NCI-H1436 treated with DMSO at 0.1 percent for 48 hours (cell line): Measurements from ENCODE around the gene ZNF132.
A peak's percentile ranks its signal among the peaks of the same experiment; 100 is the strongest.
"Not testable (repeated sequence)": the region's sequence is repeated elsewhere in the genome, so short reads cannot be mapped to it uniquely, and the experiment has no call there.

Experiments
- DNase-seq: peaks from one replicate; lab custom pipeline; 2025; lab: John Stamatoyannopoulos, UW

The ZNF132 gene

DNA sequence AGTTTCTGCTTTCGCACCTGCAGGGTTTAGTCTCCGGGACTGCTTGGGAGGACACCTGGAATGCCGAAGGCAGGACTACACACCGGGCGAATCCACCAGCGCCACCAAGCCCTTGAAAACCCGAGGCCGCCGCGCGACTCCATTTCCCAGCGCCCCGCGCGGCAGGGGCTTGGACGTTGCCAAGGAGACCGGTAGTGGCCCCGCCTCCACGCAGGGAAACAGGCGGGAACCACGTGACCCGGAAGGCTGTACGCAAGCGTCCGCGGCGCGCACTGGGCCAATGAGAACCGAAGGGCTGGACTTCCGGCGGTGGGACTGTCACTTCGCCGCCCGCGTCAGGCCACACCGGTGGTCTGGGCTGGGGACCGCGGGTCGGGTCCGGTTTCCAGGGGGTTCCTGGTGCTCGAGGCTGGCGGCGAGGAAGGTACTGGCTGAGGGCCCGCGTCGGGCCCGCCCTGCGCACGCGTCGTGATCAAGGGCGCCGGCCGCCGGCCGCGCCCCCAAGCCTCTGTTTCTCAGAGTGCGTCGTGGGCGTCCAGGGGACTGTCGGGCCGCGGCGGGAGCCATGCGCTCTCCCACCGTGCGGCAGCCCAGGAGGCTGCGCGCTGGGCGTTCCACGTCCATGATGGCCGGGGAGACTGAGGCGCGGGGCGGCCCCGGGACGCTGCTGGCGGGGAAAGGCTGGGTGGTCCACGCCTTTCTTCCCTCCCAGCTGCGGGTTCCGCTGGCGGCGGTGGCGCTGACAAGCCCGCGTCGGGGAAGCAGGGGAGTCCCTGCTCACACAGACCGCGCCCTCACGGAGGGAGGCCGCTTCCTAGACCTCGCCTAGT, 27.0 kb upstream of the ZNF132 start, which contains the start of gene ZNF324:
Gene ZNF324, plus strand, starts transcription at position 321 of the 830 bp plus-strand sequence. CDS start 2,106 bp downstream, outside the sequence.
- peak; percentile 83 for DNase-seq

DNA sequence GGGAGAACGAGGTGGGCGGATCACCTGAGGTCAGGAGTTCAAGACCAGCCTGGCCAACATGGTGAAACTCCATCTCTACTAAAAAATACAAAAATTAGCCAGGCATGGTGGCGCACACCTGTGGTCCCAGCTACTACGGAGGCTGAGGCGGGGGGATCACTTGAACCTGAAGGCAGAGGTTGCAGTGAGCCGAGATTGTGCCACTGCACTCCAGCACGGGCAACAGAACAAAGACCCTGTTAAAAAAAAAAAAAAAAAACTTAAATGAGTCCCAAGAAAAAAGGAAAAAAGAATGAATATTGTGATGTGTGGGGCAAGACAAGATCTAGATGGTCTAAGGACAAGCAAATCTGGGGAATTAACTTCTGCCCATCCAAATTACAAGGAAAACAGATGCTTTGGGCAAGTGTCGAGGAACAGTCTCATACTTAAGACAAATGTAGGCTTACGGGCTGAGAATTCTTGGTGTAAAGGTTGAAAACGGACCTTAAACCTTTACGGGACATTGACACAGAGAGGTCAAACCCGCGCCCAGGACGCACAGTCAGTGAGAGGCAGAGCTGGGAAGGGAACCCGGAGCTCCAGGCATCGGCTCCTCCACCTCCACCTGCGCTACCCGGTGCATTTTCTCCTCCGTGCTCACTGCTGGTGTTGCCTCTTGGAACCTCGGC, 26.3 kb upstream of the ZNF132 start:
- DNase-seq, result no peak

DNA sequence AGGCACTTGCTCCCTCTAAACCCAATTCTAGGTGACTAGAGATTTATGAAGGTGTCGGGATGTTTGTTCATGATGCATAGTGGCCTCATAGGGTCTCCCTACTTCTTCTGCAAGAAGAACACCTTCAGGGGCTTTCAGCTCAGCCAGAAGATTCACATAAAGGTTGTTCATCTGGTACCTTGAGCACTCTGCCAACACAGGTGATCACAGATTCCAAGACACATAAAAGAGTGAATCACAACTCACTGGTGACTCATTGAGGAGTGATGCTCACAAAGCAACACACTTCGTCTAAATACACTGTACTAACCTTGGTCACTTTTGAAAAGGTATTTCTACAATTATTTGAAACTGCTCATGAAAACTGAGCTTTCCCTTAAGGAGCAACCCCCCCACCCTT, 20.1 kb upstream of the ZNF132 start:
- DNase-seq, result no peak

DNA sequence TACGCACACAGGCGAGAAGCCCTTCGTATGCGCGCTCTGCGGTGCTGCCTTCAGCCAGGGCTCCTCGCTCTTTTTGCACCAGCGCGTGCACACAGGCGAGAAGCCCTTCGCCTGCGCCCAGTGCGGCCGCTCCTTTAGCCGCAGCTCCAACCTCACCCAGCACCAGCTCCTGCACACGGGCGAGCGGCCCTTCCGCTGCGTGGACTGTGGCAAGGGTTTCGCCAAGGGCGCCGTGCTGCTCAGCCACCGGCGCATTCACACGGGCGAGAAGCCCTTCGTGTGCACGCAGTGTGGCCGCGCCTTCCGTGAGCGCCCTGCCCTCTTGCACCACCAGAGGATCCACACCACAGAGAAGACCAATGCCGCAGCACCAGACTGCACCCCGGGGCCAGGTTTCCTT, 16.2 kb upstream of the ZNF132 start:
- no peak for DNase-seq

DNA sequence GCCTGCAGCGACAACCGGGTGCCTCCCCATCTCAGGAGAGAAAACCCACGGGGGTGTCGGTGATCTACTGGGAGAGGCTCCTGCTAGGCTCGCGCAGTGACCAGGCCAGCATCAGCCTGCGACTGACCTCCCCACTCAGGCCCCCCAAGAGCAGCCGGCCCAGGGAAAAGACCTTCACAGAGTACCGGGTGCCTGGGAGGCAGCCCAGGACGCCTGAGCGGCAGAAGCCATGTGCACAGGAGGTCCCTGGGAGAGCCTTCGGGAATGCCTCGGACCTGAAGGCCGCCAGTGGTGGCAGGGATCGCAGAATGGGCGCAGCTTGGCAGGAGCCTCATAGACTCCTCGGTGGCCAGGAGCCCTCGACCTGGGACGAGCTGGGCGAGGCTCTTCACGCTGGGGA, 15.4 kb upstream of the ZNF132 start:
- no peak for DNase-seq

DNA sequence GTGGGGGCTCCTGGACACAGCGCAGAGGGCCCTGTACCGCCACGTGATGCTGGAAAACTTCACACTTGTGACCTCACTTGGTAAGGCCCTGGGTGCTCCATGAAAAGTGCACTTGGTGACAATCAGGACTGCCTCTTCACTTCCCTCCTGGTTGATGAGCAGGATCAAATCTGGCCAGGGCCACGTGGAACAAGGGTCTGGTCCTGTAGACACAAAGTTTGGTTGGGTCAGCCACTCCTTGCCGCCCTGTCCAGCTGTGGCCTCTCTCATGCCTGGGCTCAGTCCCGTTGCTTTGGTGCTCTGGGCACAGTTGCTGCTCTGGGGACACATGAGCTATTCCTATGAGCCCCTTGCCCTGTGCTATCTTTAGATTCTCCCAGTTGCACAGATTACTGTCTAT, 13.8 kb upstream of the ZNF132 start:
- no peak for DNase-seq

DNA sequence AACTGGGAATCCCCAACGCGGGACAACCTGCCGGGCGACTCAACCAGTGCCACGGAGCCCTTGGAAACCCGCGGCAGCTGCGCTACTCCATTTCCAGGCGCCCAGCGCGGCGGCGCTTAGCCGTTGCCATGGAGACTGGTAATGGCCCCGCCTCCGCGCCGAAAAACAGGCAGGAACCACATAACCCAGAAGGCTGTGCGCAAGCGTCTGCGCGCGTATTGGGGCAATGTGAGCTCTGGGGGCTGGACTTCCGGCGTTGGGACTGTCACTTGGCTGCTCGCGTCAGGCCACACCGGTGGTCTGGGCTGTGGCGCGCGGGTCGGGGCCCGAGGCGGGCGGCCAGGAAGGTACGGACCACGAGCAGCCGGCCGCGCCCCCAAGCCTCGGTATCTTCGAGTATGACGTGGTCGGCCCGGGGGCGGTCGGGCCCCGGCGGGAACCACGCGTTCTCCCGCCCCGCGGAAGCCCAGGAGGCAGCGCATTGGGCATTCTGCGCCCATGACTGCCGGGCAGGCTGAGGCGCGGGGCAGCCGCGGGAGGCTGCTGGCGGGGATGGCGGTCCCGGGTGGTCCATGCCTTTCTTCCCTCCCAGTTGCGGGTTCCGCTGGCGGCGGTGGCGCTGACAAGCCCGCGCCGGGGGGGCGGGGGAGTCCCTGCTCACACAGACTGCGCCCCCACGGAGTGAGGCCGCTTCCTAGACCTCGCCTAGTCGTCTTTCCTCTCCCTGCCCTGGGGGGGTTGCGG, 11.6 kb upstream of the ZNF132 start, which contains the start of gene ZNF324B:
Gene ZNF324B, plus strand, starts transcription at position 265 of the 744 bp plus-strand sequence. CDS start 2,080 bp downstream, outside the sequence.
- DNase-seq, result peak; percentile 89

DNA sequence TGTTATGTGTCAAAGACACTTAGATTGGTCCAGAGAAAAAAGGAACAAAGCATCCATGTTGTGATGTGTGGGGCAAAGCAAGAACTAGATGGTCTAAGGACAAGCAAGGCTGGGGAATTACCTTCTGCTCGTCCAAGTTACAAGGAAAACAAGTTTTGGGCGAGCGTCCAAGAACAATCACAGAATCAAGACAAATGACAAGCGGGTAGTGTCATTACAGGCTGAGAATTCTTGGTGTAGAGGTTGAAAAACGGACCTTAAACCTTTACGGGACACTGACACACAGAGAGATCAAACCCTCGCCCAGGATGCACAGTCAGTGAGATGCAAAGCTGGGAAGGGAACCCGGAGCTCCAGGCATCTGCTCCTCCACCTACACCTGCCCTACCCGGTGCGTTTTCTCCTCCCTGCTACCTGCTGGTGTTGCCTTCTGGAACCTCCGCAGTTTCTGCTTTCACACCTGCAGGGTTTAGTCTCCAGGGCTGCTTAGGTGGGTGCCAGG, 11.0 kb upstream of the ZNF132 start:
- DNase-seq, result no peak

DNA sequence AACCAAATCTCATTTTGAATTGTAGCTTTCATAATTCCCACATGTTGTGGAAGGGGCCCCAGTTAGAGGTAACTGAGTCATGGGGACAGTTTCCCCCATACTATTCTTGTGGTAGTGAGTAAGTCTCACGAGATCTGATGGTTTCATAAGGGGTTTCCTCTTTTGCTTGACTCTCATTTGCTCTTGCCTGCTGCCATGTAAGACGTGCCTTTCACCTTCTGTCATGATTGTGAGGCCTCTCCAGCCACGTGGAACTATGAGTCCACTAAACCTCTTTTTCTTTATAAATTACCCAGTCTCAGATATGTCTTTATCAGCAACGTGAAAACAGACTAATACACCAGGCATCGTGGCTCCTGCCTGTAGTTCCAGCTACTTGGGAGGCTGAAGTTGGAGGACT, 10.0 kb upstream of the ZNF132 start:
- DNase-seq, result not testable (repeated sequence)

DNA sequence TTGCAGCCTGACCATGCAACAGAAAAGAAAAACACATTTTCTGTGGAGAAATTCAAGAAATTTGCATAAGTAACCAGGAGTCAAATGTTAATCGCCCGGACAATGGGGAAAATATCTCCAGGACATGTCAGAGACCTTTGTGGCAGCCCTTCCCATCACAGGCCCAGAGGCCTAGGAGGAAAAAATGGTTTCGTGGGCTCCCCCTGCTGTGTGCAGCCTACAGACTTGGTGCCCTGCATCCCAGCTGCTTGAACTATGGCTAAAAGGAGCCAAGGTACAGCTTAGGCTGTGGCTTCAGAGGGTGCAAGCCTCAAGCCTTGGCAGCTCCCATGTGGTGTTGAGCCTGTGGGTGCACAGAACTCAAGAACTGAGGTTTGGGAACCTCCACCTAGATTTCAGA, 8.9 kb upstream of the ZNF132 start:
- not testable (repeated sequence) for DNase-seq

DNA sequence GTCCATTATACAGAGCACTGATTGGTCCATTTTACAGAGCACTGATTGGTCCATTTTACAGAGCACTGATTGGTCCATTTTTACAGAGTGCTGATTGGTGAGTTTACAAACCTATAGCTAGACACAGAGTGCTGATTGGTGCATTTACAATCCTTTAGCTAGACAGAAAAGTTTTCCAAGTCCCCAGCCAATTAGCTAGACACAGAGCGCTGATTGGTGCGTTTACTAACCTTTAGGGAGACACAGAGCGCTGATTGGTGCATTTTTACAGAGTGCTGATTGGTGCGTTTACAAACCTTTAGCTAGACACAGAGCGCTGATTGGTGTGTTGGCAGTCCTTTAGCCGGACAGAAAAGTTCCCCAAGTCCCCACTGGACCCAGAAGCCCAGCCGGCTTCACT, 3.0 kb upstream of the ZNF132 start:
- DNase-seq, result not testable (repeated sequence)

DNA sequence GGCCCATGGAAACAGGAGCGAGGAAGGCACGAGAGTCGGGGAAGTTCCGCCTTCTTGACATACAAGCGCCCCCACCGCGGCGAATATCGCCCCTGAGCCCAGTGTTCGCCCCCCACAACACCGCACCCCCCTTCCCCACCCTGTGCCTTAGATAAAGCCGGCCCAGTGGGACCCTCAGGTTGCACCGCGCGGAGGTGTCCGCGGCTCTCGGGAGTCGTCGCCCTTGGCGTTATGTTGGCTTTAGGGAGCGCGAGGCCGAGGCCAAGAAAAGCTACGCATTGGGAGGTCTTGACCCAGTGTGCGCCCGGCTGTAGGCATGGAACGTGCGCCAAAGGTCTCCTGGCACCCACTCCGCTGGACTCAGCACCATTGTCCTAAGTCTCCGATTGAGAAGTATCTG, 603 bp upstream of the ZNF132 start:
- no peak for DNase-seq

DNA sequence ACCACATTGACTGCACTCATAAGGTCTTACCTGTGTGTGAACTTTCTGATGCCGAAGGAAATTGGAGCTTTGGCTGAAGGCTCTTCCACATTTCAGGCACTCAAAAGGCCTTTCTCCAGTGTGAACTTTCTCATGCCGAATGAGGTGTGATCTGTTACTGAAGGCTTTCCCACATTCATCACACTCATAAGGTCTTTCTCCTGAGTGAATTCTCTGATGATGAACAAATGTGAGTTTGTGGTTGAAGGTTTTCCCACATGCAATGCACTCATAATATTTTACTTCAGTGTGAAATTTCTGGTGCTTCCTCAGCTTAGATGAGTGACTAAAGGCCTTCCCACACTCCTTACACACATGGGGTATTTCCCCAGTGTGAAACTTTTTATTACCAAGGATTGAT, 5.7 kb downstream of the ZNF132 start:
- DNase-seq, result no peak

DNA sequence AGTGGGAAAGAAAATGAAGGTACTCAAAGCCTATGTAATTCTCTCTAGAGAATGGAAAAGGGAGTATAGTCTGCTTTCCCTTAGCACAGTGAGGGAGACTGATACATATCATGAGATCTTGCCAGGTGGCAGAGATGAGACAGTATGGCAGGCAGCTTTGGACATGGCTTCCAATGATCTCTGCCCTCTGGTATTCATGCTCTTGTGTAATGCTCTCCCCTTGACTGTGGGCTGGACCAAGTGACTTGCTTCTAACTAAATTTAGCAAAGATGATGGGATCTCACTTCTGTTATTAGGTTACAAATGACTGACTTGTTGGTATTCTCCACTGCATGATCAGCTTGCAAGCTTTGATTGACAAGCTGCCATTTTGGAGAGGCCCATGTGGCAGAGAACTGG, 10.2 kb downstream of the ZNF132 start:
- DNase-seq, result no peak

DNA sequence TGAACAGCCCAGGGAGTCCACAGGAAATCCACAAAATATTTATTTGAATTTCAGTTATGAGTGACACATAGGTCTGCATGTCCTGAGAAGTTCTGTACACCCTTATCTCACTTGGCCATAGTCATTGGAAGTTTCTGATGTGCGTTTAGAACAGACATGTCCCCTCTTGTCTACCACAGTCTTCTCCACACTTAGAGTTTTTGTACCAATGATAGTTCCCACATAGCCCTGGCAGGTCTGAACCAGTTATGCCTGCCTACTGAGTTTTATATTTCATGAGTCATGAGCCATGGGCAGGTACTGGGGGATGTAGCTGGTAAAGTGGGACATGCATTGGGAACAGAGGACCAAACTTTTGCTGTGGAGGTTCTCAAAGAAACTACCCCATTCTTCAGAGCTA, 11.3 kb downstream of the ZNF132 start:
- DNase-seq, result no peak

DNA sequence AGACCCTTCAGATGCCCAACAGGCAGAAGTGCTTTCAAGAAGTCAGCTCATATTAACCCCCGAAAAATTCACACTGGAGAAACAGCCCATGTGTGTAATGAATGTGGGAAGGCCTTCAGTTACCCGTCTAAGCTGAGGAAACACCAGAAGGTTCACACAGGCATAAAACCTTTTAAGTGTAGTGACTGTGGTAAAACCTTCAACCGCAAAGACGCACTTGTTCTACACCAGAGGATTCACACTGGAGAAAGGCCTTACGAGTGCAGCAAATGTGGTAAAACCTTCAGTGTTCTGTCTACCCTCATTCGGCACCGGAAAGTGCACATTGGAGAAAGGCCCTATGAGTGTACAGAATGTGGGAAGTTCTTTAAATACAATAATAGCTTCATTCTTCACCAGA, 22.9 kb downstream of the ZNF132 start:
- DNase-seq, result no peak

DNA sequence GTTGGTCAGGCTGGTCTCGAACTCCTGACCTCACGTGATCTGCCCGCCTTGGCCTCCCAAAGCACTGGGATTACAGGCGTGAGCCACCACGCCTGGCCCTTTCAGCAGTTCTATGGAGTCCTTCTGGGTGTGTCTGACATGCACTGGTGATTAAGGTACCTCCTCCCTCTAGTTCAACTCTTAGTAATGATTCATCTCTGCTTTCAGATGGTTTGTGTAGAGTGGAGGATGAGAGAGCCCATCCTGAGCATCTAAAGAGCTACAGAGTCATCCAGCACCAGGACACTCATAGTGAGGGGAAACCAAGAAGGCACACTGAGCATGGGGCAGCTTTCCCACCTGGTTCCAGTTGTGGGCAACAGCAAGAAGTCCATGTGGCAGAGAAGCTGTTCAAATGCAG, 23.3 kb downstream of the ZNF132 start:
- DNase-seq, result no peak

DNA sequence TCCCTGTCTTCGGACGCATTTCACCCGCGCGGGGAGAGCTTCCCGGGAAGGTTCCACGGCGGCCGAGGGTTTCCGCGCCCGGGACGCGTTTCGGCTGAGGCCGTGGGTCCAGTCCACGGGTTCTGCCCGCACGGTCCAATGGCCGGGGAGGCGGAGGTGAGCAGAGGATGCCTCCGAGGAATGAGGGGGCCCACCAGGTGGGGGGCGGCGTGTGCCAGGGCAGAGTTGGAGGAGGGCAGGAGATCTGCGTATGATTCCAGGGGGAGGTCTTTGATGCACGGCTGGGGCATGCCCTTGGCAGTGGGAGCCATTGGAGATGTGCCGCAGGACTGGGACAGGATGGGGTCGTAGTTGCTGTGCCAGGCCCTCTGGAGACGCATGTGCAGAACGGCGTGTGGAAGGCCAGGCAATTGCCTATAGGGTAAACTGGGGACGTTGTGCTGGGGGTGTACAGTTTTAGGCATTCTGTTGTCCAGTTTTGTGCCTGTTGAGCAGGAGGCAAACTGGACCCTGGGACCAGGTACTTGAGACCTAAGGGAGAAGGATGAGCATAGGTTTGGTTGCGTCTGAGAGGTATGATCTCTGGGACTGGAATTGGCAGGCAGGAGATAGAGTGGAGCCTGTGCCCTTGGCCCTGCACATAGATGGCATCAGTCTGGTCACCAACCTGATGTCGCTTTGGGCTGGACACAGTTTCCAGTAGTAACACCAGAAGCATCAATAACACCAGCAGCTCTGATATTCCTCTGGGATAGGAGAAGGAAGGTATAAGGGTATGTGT, 30.8 kb downstream of the ZNF132 start:
- no peak for DNase-seq

DNA sequence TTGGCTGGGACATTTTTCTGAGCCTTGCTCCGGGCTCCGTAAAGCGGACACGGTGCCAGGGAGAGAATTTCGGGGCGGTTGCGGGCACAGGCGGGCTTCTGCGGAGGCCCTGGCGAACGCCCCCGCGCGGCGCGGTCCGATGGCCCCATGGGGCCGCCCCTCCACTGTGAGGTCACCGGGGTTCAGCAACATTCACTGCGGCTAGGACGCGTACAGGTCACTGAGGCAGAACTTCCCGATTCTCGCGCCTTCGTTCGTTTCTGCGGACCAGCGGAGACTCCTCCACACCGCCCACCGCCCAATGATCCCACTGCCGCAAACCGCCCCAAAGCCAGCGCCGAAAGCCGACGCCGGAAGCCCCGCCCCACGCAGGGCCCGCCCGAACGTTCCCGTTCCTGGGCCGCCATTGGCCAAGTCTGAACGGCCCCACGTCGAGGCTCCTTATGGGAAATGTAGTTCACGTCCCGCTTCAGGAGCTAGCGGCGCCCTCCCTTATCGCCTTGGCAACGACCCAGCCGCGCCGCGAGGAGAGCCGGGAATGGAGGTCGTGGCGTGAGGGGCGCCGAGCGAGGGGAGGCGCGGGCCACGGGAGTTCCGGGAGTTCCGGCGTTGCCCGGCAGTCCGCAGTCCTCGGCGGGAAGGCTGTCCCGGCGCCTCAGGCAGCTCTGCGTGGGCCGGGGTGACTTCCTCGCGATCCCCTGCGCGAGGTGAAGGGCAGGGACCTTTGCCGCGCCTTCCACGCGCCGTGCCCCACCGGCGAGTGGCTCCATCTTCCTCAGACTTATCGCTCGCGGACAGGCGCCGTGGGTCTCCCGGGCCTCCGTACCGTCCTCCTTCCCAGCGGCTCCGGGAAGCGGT, 31.6 kb downstream of the ZNF132 start, which contains the start of gene ZNF584:
Gene ZNF584, plus strand, starts transcription at position 498 of the 858 bp plus-strand sequence. CDS start 499 bp downstream, outside the sequence.
- peak; percentile 91 for DNase-seq

DNA sequence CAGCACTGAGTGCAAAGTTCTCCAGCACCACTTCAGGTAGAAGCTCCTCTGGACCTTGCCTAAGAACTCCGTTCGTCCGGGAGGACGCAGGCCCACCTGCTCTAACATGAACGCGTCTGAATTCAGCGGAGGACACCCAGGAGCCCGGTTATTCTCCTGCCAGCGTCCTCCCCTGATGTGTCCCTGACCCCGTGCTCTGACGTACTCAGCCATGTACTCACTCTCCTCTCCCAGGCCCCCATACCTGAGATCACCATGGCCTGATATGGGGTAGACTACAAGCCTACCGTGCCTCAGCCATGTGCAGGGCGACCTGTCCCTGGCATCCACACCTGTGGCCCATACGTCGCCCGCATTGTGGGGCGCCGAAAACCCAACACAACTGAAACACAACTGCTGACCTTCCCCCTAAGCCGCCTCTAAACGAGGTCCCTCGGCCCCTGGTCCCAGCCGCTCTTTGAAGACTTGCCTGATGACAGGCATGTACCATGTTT, 32.2 kb downstream of the ZNF132 start:
- DNase-seq, result no peak
